Smooth muscle cell of the brain vasculature (primary cell): Measurements from ENCODE around the gene BLOC1S6.
A peak's percentile ranks its signal among the peaks of the same experiment; 100 is the strongest.

Source experiments
- DNase-seq: peaks from one replicate; pipeline ENCODE4 v3.0.0-alpha.2; 2012; ENCODE audit warnings: low read depth, low spot score

Gene BLOC1S6

GRCh38 chr15:45587095-45587862 lies at the start of gene BLOC1S6:
Gene BLOC1S6, plus strand, starts transcription at chr15:45587379. Its CDS starts 65 bp downstream, at chr15:45587444.
- DNase-seq = peak; percentile 77

GRCh38 chr15:45539680-45540079 lies 47.5 kb upstream of the BLOC1S6 start:
- DNase-seq = no peak

- no peak for DNase-seq
Observed at GRCh38 chr15:45540531-45540930, 46.6 kb upstream of the BLOC1S6 start.

- DNase-seq = no peak
Observed at GRCh38 chr15:45543051-45543450, 44.1 kb upstream of the BLOC1S6 start.

GRCh38 chr15:45544266-45545023 lies 42.7 kb upstream of the BLOC1S6 start:
- DNase-seq = no peak

GRCh38 chr15:45546789-45547188 lies 40.4 kb upstream of the BLOC1S6 start:
- DNase-seq = no peak

- DNase-seq = no peak
Observed at GRCh38 chr15:45548753-45549520, 38.2 kb upstream of the BLOC1S6 start.

GRCh38 chr15:45549541-45550220 lies 37.5 kb upstream of the BLOC1S6 start:
- DNase-seq = no peak

- no peak for DNase-seq
Observed at GRCh38 chr15:45550436-45550835, 36.7 kb upstream of the BLOC1S6 start.

- no peak for DNase-seq
Observed at GRCh38 chr15:45551676-45552075, 35.5 kb upstream of the BLOC1S6 start.

GRCh38 chr15:45555934-45556608 lies 31.1 kb upstream of the BLOC1S6 start:
- no peak for DNase-seq

- no peak for DNase-seq
Observed at GRCh38 chr15:45572617-45573016, 14.6 kb upstream of the BLOC1S6 start.

GRCh38 chr15:45573961-45574629 lies 13.1 kb upstream of the BLOC1S6 start:
- no peak for DNase-seq

- no peak for DNase-seq
Observed at GRCh38 chr15:45581919-45582318, 5.3 kb upstream of the BLOC1S6 start.

- no peak for DNase-seq
Observed at GRCh38 chr15:45583731-45584639, 3.2 kb upstream of the BLOC1S6 start.

- no peak for DNase-seq
Observed at GRCh38 chr15:45585069-45585791, 1.9 kb upstream of the BLOC1S6 start.

- no peak for DNase-seq
Observed at GRCh38 chr15:45586125-45586524, 1.1 kb upstream of the BLOC1S6 start.

GRCh38 chr15:45586601-45587094 lies 531 bp upstream of the BLOC1S6 start:
- DNase-seq = no peak

GRCh38 chr15:45587863-45588170 lies 638 bp downstream of the BLOC1S6 start:
- no peak for DNase-seq
